ENCODE data around the gene HS3ST4.
"Not testable (repeated sequence)": the region's sequence is repeated elsewhere in the genome, so short reads cannot be mapped to it uniquely, and the experiment has no call there.

Gene HS3ST4

DNA sequence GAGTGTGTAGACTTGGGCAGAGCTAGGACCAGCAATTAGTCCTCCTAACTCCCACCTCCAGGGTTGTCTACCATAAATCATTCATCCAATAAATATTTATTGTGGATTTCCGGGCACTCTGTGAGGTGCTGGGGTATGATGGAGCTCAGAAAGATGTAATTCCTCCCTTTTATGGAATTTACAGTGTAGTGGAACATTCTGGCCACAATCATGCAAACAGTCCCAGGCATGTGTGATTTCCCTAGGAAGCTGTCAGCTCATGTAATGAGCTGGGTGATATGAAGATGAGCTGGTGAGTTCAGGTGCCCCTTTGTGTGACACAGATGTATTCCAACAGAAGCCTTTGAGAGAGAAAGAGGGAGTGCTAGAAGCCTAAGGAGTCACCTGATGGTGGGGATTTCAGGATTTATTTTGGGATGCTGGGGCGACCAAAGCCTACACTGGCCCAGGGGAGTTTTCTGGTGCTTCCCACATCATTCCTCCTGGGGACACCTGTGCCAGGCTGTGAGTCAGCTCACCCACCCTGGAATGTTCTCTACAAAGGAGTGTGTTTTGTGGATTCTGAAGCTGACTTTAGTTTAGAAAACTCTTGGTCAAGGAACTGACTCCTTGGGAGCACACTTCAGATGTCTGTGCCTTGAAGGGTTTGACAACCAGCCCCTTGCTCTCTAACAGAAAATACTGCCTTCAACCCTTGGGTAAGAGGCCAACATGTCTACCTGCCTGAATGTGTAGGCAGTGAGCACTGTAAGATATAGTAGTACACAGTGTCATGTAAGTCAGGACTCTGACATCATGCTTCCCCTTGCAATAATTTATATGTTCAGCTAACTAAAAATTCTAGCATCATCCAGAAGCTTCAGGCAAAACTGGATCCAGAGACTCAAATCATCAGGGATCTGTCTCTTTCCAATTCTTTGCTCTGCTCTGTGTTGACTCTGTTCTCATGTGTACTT, 42.9 kb downstream of the HS3ST4 start:
- DNase-seq, result no peak

DNA sequence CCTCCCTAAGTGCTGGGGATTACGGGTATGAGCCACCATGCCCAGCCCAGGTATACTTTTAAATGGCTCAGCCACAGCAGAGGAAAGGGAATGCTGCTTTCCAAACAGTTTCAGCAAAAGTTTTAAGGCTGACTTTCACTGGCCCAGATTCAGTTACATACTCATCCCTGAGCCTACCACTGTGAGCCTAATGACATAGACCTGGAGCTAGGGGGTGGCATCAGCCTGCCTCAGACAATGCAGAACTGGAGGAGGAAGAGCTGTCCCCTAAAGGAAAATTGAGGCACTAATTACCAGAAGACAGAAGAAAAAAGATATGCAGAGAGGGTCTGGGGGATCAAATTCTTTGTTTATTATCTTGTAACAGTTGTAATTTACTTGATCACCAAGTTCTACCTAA, 43.9 kb downstream of the HS3ST4 start:
- no peak for DNase-seq

DNA sequence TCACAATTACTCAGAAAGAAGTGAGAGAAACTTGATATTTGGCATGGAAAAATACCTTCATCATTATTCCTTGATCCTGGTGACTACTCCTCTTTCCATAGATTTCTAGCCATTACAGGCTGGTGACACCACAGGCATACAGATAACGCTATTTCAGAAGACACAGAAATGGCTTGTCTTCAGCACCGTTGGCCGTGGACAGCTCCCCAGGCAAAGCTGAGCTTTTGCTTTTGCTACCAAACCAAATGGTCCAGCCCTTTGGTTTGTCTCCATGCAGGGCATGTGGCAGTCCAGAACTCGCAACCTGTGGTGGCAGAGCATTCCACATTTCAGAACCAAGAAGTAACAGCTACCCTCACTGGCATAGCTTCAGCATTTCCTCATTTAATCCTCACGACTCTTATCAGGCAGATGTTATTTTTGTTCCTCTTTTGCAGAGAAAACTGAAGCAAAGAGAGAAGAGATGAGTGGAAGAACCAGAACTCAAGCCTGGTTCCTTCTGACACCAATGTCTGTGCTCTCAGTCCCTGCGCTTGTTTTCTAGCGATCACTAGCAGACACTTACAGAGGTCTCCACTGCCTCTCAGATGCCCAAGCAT, 55.5 kb downstream of the HS3ST4 start:
- no peak for DNase-seq

DNA sequence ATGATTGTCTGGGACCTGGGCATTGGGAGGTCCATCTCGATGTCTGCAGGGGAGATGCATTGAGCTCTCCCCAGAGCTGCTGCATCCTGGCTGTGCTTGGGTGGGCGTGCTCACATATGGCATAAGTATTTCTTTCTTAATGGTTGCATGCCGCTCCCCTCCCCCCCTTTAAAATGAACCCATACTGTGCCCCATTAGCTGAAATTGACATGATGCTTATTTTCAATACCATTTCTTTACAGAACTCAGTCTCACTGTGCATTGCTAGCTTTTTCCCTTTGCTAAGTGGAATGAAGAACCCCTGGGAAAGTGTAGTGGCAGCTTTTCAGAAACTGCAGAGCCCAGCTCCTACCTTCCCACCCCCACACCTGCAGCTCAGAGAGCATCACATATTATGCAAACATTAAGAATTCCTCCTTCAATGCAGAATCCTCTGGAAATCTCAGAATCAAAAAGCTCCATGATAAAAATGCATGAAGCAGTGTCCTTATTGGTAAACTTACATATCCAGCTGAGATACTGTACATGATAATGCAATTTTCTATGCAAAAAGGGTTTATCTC, 56.4 kb downstream of the HS3ST4 start:
- DNase-seq, result no peak

DNA sequence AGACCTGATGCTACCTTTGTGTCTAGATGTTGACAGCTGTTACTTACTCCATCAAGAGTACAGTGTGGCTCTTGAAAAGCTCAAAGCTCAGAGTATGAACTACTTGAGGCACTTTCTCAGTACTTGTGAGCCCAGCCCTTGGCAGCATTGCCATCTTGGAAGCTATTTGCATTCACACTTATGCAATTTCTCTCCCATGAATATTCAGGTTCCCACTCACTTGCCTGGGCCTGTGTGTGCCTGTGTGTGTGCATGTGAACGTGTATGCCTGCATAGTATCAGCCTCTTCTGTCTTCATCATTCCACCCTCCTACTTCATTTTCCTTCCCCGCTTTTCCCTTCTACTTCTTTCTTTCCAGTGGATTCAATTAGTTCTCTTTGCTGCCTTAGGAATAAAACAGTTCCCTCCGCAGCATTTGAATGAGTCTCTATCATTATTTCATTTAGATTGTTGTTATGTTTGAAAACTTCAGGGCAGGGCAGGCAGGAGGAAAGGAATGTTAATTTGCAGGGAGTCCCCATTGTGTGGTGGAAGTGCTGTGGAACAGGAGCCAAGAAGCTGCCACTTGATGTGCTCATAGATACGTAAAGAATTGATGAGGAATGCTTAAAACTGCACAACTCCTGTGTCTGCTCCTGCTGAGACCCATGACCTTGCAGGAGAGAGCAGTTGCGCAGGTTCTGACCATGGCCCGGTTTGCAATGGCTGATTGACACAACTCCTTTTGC, 58.9 kb downstream of the HS3ST4 start:
- no peak for DNase-seq

DNA sequence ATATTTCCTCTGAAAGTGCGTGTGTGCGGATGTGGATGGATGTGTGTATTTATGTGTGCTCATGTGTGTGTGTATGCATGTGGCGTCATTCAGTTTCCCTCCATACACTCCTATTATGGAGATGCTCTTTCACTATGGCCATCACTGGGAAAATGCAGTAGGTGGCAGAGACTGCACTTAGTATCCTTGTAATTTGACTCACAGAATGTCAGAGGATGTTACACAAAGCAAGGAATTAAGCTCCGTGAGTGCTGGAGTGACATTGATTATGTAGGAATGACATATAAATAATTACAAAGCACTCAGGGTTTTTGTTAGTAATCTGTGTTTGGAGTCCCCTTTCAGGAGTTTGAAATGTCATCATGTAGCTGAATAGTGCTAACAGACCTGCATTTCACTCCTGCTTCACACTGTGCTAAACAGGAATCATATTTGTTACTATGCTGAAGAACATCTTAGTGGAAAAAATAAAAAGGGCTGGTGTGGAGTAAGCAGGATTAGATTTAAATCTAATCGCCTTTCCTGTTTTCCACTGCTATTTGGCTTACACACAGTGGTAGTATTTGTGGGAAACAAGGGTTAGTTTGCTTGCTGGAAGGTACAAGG, 59.6 kb downstream of the HS3ST4 start:
- DNase-seq, result no peak

DNA sequence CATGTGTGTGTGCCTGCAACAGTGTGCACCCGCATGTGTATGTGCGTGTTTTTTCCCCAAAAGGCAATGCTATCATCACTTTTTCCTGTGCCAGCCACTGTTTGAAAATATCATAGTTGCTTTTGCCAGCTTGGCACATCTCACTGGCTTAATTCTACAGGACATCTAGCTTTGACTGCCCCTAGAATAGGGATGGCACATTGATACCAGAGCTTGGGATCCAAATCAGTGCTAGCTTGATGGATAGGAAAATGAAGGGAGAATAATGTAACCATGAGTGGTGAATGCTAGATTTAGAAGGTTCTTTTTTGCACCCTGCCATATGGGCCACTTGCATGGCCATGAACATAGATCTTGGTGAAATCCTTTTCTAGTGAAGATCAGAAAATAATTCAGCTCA, 72.7 kb downstream of the HS3ST4 start:
- no peak for DNase-seq

DNA sequence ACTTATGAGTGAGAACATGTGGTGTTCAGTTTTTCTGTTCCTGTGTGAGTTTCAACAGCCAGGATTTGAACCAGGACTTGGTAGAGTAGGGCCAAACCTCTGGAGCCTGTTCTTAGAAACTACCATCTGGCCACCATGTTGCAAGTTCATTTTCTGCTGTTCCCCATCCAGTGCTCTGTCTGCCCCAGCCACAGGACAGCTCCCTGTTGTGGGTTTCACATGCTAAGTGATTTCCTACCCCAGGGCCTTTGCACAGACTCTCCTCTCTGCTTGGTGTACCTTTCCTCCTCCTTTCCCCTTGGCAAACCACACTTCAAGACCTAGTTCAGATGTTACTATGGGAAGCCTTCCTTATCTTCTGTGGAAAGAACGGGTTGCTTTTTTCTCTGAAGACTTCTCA, 79.5 kb downstream of the HS3ST4 start:
- no peak for DNase-seq

DNA sequence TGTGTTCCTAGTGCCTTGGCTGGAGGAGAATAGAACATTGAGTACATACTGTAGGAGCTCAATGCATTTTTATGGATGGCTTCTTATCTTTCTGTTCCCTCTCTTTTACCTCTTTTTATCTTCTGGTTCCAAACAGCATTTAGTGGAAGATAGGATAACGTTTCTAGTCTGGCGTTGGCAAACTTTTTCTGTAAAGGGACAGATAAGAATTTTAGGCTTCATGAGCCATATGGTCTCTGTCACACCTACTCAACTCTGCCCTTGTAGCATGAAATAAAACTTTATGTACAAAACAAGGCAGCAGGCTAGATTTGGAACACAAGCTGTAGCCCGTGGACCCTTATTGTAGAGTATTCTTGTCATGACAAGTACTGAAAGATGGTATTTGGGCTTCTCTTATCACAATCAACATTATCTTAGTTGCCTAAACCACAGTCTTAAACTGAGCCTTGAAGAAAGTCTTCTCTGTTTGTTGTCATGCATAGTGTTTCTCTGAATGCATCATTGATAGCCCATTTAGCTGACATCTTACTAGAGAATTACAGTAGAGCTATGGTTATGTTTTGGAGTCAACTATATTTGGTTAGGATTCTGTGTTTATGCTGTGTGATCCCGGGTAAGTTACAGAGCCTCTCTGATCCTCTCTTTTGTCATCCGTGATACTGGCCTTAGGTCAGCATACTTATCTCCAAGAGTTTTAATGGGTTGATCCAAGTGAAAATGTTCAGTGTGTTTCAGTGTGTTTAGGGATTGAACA, 80.2 kb downstream of the HS3ST4 start:
- DNase-seq, result no peak

DNA sequence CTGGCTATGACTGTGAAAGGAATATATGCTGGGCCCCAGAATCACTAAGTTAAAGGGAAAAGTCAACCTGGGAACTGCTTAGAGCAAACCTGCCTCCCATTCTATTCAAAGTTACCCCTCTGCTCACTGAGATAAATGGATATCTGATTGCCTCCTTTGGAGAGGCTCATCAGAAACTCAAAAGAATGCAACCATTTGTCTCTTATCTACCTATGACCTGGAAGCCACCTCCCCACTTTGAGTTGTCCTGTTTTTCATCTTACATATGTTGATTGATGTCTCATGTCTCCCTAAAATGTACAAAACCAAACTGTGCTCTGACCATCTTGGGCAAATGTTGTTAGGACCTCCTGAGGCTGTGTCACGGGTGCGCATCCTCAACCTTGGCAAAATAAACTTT, 84.5 kb downstream of the HS3ST4 start:
- DNase-seq, result not testable (repeated sequence)

DNA sequence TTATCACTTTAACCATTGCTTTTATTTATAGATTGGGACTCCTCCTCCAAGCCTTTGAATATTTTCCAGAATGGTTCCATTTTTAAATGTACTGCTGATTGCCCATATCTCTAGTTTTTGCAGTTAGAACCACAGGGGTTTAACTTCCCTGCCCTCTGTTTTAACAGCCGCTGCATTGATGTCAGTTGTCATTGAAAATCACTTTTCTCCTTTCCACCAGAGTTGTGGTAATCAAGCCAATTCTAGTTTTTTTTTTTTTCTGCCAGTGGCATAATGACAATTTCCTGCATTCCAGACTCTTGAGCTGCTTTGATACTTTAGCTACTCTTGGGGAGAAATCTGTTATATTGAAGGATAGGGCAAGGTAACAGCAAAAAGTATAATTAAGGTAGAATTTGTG, 91.5 kb downstream of the HS3ST4 start:
- no peak for DNase-seq

DNA sequence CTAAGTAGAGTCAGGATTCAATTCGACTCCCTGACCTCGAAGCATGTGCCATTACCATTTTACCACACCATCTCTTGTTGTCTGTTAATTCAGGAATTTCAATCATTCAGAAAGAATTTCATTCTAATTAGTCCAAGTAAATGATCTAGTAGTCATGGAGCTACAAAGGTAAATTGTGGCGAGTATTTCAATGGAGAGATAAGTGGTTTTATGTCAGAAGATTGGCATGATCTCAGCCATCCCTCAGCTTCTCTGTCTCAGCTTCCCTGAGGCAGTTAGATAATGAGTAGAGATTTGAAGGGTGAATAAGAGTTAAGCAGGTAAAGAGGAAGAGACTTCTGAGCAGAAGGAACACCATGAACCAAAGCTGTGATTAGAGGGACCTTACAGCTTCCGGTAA, 93.6 kb downstream of the HS3ST4 start:
- no peak for DNase-seq

DNA sequence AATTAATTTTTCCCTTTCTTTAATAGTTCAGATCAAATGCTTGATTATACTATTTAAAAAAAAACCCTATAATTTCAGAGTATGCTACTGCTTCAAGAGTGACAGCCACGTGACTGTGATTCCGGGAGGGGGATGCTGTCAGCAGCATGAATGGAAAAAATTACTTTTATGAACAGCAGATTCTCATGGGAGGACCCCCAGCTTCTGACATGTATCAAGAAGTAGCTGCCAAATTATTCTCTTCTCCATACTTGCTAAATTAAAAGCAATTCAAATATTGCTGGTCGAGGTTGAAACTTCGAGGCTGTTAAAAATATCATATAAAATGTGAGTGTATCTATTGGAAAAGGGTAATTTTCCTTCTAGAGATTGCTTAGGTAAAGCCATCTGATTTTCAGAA, 95.0 kb downstream of the HS3ST4 start:
- no peak for DNase-seq

DNA sequence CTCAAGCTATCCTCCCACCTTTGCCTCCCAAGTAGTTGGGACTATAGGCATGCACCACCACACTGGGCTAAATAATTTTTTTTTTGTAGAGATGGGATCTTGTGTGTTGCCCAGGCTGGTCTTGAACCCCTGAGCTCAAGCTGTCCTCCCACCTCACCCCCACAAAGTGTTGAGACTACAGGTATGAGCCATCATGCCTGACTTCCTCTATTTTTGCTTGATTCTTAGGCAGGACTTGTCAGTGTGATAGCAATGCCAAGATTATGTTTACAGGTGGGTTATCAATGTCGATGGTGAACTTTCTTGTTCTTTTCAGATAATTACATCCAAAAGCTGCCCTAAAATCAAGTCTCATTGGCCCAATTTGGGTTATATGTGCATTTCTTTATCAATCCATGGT, 96.9 kb downstream of the HS3ST4 start:
- DNase-seq, result no peak

DNA sequence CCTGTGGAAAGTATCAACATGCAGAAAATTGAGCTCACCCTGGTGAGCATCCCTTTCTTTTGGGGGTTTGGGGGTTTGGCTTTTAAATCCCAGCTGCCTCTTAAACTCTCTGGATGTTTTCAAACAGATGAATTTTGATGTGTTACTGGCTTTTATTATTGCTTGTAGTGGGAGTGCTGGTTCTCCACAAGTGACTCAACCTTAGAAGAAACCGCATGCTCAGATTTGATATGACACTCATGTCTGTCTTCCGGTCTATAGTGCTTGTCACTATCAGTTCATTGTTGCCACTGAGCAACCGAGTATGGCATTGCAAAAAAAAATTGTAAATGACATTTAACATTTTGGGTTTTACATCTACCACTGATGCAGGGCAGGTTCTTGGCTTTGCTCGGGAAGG, 104.5 kb downstream of the HS3ST4 start:
- DNase-seq, result no peak

DNA sequence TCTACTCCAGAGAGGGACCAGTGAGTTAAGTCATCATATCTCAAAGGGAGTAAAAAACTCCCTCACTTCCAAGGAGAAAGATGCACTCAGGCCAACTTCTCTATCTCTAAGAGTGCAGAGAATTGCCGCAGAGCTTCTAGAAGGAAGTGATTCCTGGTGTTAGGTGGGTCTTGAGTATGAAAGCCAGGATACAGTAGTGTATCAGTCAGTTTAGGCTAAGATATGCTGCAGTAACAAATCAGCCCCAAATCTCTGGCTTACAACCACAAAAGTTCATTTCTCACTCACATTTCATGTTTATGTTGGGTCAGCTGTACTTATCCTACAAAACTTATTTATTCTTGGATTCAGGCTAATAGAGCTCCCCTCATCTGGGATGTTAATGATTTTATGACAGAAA, 106.3 kb downstream of the HS3ST4 start:
- DNase-seq, result no peak

DNA sequence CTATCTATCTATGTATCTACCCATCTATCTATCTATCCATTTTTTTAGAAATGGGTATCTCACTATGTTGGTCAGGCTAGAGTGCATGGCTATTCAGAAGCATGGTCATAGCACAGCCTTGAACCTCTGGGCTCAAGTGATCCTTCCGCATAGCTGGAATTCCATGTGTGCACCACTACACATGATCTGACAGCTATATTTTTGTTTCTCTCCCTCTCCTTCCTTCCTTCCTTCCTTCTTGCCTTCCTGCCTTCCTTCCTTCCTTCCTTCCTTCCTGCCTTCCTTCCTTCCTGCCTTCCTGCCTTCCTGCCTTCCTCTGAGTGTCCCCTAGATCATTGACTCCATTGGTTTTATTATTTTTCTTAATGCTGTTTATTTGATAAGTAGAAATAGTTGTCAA, 108.1 kb downstream of the HS3ST4 start:
- no peak for DNase-seq

DNA sequence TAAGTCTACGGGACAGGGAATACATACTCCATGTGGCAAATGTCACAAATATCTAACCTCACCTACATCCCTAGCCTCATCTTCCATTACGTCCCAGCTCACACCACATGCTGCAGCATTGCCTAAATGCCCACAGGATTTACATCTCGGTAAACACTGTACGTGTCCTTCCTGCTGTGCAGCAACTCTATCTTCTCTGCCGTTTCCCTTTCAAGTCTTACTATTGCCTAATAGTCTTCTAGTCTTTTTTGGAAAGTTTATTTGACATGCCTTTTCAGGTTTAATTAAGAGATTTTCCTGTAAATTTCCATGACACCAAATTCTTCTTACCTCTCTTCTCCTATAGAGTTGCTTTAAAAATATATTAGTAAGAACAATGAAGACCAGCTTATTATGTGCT, 120.5 kb downstream of the HS3ST4 start:
- no peak for DNase-seq

DNA sequence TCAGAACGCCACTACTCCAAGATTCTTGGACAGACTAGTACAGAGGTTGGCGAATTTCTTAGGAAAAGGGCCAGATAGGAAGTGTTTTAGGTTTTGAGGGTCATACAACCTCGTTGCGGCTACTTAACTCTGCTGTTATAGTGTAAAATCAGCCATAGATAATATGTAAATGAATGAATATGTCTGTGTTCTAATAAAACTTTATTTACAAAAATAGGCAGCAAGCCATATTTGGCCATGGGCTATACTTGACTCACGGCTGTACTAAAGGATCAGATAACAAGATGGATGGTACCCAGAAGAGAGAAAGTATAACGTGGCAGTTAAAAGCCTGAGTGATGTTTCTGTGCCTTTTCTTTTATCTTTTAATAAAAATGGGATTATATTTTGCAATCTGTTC, 125.5 kb downstream of the HS3ST4 start:
- no peak for DNase-seq

DNA sequence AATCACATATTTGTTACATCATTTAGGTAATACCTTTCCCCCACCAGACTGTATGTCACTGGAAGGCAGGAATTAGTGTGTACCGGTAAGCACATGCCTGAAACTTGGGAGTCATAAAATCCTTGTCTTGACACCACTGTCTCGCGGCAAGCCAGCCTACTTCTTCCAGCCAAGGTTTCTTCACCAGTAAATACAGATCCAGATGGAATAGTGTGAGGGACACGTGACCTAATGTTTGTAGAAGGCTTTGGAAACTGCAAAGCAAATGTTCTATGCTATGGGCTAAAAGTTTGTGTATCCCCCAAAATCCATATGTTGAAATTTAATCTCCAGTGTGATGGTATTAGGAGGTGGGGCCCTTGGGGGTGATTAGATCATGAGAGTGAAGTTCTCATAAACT, 126.1 kb downstream of the HS3ST4 start:
- no peak for DNase-seq

DNA sequence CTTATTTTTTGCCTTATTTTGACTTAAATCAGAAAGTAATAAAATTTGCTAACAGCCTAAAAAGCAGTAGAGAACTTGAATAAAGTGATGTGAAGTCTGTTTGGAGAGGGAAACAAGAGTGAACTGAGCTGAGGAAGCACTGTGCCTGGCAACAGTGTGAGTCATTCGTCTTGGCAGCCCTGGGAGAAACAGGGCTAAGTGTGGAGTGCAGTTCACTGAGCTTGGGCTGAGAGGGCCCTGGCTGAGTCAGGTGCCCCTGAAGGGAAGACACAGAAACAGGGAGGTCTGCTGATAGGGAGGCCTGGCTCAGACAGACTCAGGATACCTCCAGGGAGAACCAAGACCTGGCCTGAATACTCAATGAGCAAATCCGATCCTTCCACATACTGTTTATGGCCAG, 132.1 kb downstream of the HS3ST4 start:
- no peak for DNase-seq

DNA sequence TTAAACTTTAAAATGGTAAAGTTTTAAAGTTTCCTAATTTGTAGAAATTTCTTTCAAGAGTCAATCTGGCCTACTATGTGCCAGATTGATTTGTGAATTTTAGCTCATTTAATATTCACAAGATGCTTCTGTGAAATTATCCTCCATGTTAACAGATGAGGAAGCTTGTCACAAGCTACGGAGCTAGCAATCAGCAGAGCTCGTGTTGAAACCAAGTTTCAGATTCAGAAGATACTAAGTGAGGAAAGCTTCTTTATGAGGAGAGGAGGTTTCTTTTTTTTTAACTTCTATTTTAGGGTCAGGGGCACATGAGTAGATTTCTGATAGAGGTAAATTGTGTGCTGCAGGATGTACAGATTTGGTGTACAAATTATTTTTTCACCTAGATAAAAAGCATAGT, 135.9 kb downstream of the HS3ST4 start:
- DNase-seq, result no peak

Data from effector CD4-positive, alpha-beta T cell (primary cell).